Breast epithelium (tissue), 4 donors: ENCODE measurements around the gene CTAG1B. TPM values are rescaled to one million over a fixed set of nuclear protein-coding genes. Genes with fewer than 3 reads are reported as not detected.
"Not testable (repeated sequence)": the region's sequence is repeated elsewhere in the genome, so short reads cannot be mapped to it uniquely, and the experiment has no call there.

Experiments used
- DNase-seq, 2 donors: peaks; one replicate each; pipeline ENCODE4 v3.0.0-alpha.2; 2019; ENCODE audit warnings: low spot score in 2 of 2
- H3K27ac ChIP-seq, 2 donors: fragments of 200-600 bp; sonication (generic) in 1 of 2; one replicate each; pipeline ENCODE4 v1.5.1; 2016 to 2019; ENCODE audit warnings: mild to moderate bottlenecking in 1 of 2
- H3K27me3 ChIP-seq, 2 donors: fragments of 200-600 bp; sonication (generic) in 1 of 2; one replicate each; pipeline versions ENCODE4 v1.5.1 to v1.6.0; 2017 to 2019; ENCODE audit warnings: control low read depth in 1 of 2, mild to moderate bottlenecking in 1 of 2
- H3K36me3 ChIP-seq: fragments of 200-600 bp; one replicate; pipeline ENCODE4 v1.5.1; 2019
- H3K4me1 ChIP-seq, 2 donors: fragments of 200-600 bp; sonication (generic); one replicate each; pipeline ENCODE4 v1.5.1; 2016 to 2019; ENCODE audit warnings: control low read depth in 1 of 2
- H3K4me3 ChIP-seq, 3 donors: fragments of 200-600 bp; sonication (generic); 1 replicate in 2 of 3; 2 replicates in 1 of 3; pipeline ENCODE4 v1.5.1; 2016 to 2019; ENCODE audit warnings: mild to moderate bottlenecking in 3 of 3, moderate library complexity in 2 of 3
- H3K9me3 ChIP-seq, 2 donors: fragments of 200-600 bp; sonication (generic) in 1 of 2; one replicate each; pipeline ENCODE4 v1.5.1; 2016 to 2019; ENCODE audit warnings: control low read depth in 1 of 2
- CTCF ChIP-seq, 3 donors: fragments of 450-650 bp; IDR thresholded peaks; one replicate each; pipeline ENCODE4 v1.5.1; 2016 to 2017; ENCODE audit warnings: antibody characterized with exemption in 3 of 3, mild to moderate bottlenecking in 3 of 3, moderate library complexity in 3 of 3
- POLR2A ChIP-seq: fragments of 450-650 bp; IDR thresholded peaks from one replicate; pipeline ENCODE4 v1.6.1; 2016; ENCODE audit warnings: antibody characterized with exemption, mild to moderate bottlenecking, moderate library complexity
- POLR2AphosphoS5 ChIP-seq, 3 donors: sonication (generic); formaldehyde crosslinking; IDR thresholded peaks; one replicate each; pipeline ENCODE4 v1.6.1; 2017; ENCODE audit warnings: antibody characterized with exemption in 3 of 3
- intact Hi-C: fragments of 100-400 bp; cut with DNase I; formaldehyde crosslinking; loops from one replicate; pipeline ENCODE4 v1.15.1; 2023; ENCODE audit warnings: low total_unique reads
- total RNA-seq, 3 donors: library from RNA; depleted of rRNA; stranded (reverse); fragments of >200 nt; gene quantifications; one replicate each; pipeline ENCODE4 v1.1.0, GENCODE V29; 2016

The CTAG1B gene
- total RNA-seq, 3 donors from 2014 or later: 2.3 TPM; not detected in 2

- H3K27ac ChIP-seq: no peak overlapping the region
- no peaks in the 10 kb centered on the region for H3K4me1 ChIP-seq
- DNase-seq: no peak
- intact Hi-C loops: no loop called here
- TF ChIP-seq CTCF (IDR thresholded peaks at IDR 0.05) (no peak), POLR2A (no peak), POLR2AphosphoS5 (IDR thresholded peaks at IDR 0.05) (no peak)
- H3K36me3 ChIP-seq: no peaks in the 10 kb centered on the region
- no peak overlapping the region for H3K4me3 ChIP-seq
- H3K27me3 ChIP-seq: peaks cover 0 to 12% of the 10 kb centered on the region in 2 donors
- peaks cover 1 to 2% of the 10 kb centered on the region in 2 donors for H3K9me3 ChIP-seq
Measured at GRCh38 chrX:154657226-154657805, 38.2 kb upstream of the CTAG1B start.

GRCh38 chrX:154655786-154656185 is 36.7 kb upstream of the CTAG1B start:
- TF ChIP-seq POLR2A (no peak), POLR2AphosphoS5 (IDR thresholded peaks at IDR 0.05) (no peak), CTCF (IDR thresholded peaks at IDR 0.05) (no peak)
- no peak overlapping the region for H3K27ac ChIP-seq
- no peak overlapping the region for H3K4me3 ChIP-seq
- peaks cover 0 to 13% of the 10 kb centered on the region in 2 donors for H3K27me3 ChIP-seq
- no peaks in the 10 kb centered on the region for H3K36me3 ChIP-seq
- H3K9me3 ChIP-seq: no peaks in the 10 kb centered on the region
- no peak for DNase-seq
- intact Hi-C loops: no loop called here
- no peaks in the 10 kb centered on the region for H3K4me1 ChIP-seq

GRCh38 chrX:154655346-154655745 is 36.3 kb upstream of the CTAG1B start:
- Histone ChIP-seq H3K4me1 (no peaks in the 10 kb centered on the region), H3K36me3 (no peaks in the 10 kb centered on the region), H3K4me3 (no peak overlapping the region), H3K27ac (no peak overlapping the region), H3K9me3 (no peaks in the 10 kb centered on the region), H3K27me3 (peaks cover 0 to 13% of the 10 kb centered on the region in 2 donors)
- TF ChIP-seq CTCF (IDR thresholded peaks at IDR 0.05): no peak
- no peak for TF ChIP-seq POLR2AphosphoS5 (IDR thresholded peaks at IDR 0.05)
- TF ChIP-seq POLR2A: no peak
- no peak for DNase-seq
- intact Hi-C loops: no loop called here

- TF ChIP-seq POLR2AphosphoS5 (IDR thresholded peaks at IDR 0.05) (no peak), POLR2A (no peak), CTCF (IDR thresholded peaks at IDR 0.05) (no peak)
- intact Hi-C loops: no loop called here
- Histone ChIP-seq H3K27ac (no peak overlapping the region), H3K36me3 (no peaks in the 10 kb centered on the region), H3K4me3 (no peak overlapping the region), H3K4me1 (no peaks in the 10 kb centered on the region), H3K27me3 (peaks cover 0 to 11% of the 10 kb centered on the region in 2 donors), H3K9me3 (no peaks in the 10 kb centered on the region)
- no peak for DNase-seq
Measured at GRCh38 chrX:154654925-154655324, 35.8 kb upstream of the CTAG1B start.

- DNase-seq: no peak
- Histone ChIP-seq H3K9me3 (no peaks in the 10 kb centered on the region), H3K4me1 (no peaks in the 10 kb centered on the region), H3K4me3 (no peak overlapping the region), H3K27me3 (peaks cover 0 to 10% of the 10 kb centered on the region in 2 donors), H3K27ac (no peak overlapping the region), H3K36me3 (no peaks in the 10 kb centered on the region)
- TF ChIP-seq CTCF (IDR thresholded peaks at IDR 0.05) (no peak), POLR2AphosphoS5 (IDR thresholded peaks at IDR 0.05) (no peak), POLR2A (no peak)
- intact Hi-C loops: no loop called here
Measured at GRCh38 chrX:154654372-154654771, 35.3 kb upstream of the CTAG1B start.

GRCh38 chrX:154653413-154653812 is 34.3 kb upstream of the CTAG1B start, which contains the start of gene CTAG2:
Gene CTAG2, minus strand, starts transcription at chrX:154653579. Its CDS starts 64 bp downstream, at chrX:154653515.
- H3K9me3 ChIP-seq, H3K4me1 ChIP-seq, intact Hi-C loops, H3K27ac ChIP-seq, H3K36me3 ChIP-seq, DNase-seq, H3K4me3 ChIP-seq: not testable (repeated sequence)
- peaks cover 0 to 16% of the 10 kb centered on the region in 2 donors for H3K27me3 ChIP-seq
